ENCODE results near the gene AMH. TPM values are rescaled to one million over a fixed set of nuclear protein-coding genes. Genes with fewer than 3 reads are reported as not detected.

Gene AMH
- total RNA-seq, 1 donor from 2014 or later, result 1.5 TPM

- intact Hi-C loops (cut with DNase I), result no loop called here
Observed at GRCh38 chr19:2294687-2295335, 45.7 kb downstream of the AMH start.

GRCh38 chr19:2296141-2296540 lies 47.0 kb downstream of the AMH start:
- DNase-seq (ENCODE audit: low spot score), result no peak
- intact Hi-C loops (cut with DNase I), result no loop called here

More at GRCh38 chr19:2294687-2295335, 45.7 kb downstream of the AMH start:
- no peak for DNase-seq (ENCODE audit: low spot score)

- DNase-seq (ENCODE audit: low spot score), result no peak
- intact Hi-C loops (cut with DNase I), result no loop called here
Observed at GRCh38 chr19:2300533-2300932, 51.4 kb downstream of the AMH start.

Small RNAs within 50 kb of the gene (microRNA-seq; reads per million reads assigned to microRNA genes)
- gene MIR1227, result 2.2 reads per million
- gene MIR4321, result not detected

Other genes starting within 250 kb of the AMH start
- 60.5 TPM for gene BTBD2, start 233.6 kb upstream of the AMH start, total RNA-seq
- gene MKNK2, start 198.1 kb upstream of the AMH start, total RNA-seq, result 122 TPM
- gene MOB3A, start 153.0 kb upstream of the AMH start, total RNA-seq, result 17.0 TPM
- gene IZUMO4, start 152.4 kb upstream of the AMH start, total RNA-seq, result 4.3 TPM
- gene AP3D1, start 97.8 kb upstream of the AMH start, total RNA-seq, result 89.0 TPM
- gene DOT1L, start 85.4 kb upstream of the AMH start, total RNA-seq, result 15.2 TPM
- 51.2 TPM for gene PLEKHJ1, start 13.0 kb upstream of the AMH start, total RNA-seq
- gene SF3A2, start 12.5 kb upstream of the AMH start, total RNA-seq, result 34.1 TPM
- 0.46 TPM for gene JSRP1, start 7.1 kb downstream of the AMH start, total RNA-seq
- gene PEAK3, start 32.9 kb downstream of the AMH start, total RNA-seq, result 0.19 TPM
- not detected for gene LINGO3, start 58.8 kb downstream of the AMH start, total RNA-seq
- gene LSM7, start 79.3 kb downstream of the AMH start, total RNA-seq, result 42.7 TPM
- gene SPPL2B, start 79.4 kb downstream of the AMH start, total RNA-seq, result 27.4 TPM
- gene TMPRSS9, start 110.9 kb downstream of the AMH start, total RNA-seq, result not detected
- gene TIMM13, start 178.3 kb downstream of the AMH start, total RNA-seq, result 57.3 TPM
- gene LMNB2, start 207.6 kb downstream of the AMH start, total RNA-seq, result 13.2 TPM
- gene GADD45B, start 226.8 kb downstream of the AMH start, total RNA-seq, result 54.4 TPM